HG02642 (cell line): Measurements from ENCODE around the gene COX4I2.
"Not testable (repeated sequence)": the region's sequence is repeated elsewhere in the genome, so short reads cannot be mapped to it uniquely, and the experiment has no call there.

Experiments
- ATAC-seq: cut with Tn5 transposase; IDR thresholded peaks from one replicate; pipeline ENCODE4 v1.9.1; 2021; ENCODE audit warnings: mild to moderate bottlenecking; ENCODE audit not compliant: unreplicated experiment, poor library complexity

Gene COX4I2

DNA sequence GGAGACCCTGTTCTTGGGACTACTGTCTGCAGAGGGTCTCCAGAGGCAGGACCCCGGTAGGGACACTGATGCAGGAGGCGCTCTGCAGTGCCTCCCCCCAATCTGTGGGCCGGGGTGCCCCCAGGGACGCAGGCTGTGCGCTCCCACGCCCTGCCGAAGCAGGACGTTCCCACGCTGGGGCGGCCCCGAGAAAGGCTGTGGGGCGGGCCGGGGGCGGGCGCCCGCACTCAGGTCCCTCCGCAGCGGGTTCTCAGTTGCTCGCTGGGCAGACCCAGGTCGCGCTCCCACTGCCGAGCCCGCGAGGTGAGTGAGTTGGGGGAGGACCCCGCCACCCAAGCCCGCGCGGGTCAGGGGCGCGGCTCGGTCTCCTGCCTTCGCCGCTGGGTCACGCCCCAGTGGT, at the start of gene COX4I2:
TSS of gene COX4I2 (plus strand) at position 253 of the 400 bp plus-strand sequence. CDS start 1,106 bp downstream, outside the sequence.
- no peak for ATAC-seq

DNA sequence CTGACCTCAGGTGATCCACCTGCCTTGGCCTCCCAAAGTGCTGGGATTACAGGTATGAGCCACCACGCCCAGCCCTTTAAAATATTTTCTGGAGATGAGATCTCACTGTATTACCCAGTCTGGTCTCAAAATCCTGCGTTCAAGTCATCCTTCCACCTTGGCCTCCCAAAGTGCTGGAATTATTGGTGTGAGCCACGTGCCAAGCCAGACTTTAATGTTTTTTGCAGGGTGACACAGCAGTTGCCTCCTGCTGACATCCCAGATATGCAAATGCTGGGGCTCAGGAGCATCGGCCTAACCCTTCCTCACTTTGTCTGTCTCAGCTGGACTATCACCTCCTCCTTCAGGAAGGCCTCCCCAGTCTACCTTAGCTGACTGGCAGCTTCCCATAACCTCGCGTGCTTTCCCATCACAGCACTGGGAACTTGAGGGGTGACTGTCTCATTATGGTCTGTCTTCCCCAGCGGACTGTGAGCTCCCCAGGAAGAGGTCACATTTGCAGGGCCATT, 46.9 kb upstream of the COX4I2 start:
- ATAC-seq, result no peak

DNA sequence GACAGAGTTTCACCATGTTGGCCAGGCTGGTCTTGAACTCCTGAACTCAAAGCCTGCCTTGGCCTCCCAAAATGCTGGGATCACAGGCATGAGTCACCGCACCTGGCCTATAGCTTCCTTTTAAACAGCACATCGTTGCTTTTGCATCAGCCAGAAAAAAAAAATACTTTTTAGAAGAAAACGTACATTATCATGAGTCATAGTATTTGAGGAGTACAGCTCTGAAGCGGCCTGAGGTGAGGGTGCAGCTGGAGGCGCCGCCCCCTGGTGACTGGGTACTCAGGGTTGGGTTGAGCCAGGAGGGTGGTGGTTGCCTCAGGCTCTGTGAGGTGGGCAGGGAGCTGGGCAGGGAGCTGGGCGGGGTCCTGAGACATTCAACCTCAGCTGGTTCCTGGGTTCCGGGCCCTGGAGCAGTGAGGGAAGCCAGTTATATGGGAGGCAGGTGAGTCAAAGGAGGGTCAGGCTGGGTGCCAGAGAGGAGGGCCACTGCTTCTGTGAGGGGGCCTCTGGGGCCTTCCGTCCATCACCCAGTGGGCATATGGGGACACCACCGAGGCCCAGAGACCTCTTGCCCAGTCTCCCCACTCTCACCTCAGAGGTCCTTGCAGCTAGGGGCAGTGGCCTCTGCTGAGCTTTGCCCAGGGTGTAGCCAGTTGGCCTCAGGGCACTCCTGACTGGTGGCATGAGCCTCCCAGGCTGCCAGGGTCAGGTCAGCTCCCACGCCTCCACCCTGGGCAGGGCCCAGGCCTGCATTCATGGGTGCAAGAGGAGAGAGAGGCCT, 44.3 kb upstream of the COX4I2 start:
- ATAC-seq, result no peak

DNA sequence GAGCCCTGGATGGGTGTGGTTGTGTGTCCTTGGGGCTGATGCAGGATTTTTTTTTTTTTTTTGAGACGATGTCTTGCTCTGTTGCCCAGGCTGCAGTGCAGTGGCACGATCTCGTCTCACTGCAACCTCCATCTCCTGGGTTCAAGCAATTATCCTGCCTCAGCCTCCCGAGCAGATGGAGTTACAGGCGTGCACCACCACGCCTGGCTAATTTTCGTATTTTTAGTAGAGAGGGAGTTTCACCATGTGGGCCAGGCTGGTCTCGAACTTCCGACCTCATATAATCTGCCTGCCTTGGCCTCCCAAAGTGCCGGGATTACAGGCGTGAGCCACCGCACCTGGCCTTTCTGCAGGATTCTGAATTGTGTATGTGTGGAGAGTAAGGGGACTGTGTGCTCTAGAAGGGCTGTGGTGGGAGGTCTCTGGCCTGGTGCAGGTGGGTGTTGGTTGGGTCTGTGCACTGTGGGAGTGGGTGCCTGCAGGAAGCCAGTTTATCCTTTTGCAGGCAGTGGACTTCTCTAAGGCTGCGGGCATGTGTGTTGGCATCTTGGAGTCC, 43.6 kb upstream of the COX4I2 start:
- no peak for ATAC-seq

DNA sequence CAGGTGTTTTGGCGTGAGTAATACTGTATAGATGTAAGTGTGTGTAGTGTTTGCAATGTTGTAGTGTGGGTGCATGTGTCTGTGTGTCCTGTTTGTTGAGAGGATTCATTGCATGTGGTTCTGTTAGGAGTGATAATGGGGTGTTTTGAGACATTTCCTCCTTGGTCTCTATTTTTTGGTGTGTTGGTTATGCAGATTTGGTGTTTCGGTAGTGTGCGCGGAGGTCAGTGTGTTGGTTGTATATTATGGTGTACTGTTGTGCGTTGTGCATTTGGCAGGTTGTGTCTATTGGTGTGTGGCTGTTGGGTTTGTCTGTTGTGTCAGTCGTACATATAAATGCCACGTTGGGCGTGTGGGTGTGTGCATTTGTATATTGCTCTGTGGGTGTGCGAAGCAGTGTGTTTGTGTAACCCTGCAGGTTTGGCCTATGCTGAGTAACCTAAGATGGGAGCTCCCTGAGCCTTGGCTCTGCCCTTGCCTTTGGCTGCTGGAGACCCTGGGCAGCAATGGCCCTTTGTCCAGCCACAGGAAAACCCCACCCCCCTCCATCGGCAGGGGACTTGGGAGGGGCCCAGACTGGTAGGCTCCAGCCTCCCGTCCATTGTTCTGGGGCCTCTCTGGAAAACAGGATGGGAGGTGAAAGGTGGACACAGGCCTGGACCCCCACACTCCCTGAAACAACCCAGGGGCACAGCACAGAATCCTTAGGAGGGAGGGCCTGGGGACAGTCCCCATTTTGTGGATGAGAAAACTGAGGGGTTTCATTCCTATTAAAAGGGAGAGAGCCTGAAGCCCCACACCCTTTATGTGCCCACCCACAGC, 42.9 kb upstream of the COX4I2 start:
- no peak for ATAC-seq

DNA sequence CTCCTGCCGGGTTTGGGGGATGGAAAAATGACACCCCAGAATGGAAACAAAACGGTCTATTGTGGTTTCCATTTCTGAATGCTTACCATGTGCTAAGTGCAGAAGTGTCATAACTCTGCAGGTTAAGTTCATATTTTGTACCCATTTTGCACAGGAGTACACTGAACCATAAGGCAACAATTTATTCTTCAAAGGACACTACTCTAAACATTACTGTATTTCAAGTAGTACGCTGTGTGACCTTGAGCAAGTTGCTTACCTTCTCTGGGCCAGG, 42.4 kb upstream of the COX4I2 start:
- ATAC-seq, result no peak

DNA sequence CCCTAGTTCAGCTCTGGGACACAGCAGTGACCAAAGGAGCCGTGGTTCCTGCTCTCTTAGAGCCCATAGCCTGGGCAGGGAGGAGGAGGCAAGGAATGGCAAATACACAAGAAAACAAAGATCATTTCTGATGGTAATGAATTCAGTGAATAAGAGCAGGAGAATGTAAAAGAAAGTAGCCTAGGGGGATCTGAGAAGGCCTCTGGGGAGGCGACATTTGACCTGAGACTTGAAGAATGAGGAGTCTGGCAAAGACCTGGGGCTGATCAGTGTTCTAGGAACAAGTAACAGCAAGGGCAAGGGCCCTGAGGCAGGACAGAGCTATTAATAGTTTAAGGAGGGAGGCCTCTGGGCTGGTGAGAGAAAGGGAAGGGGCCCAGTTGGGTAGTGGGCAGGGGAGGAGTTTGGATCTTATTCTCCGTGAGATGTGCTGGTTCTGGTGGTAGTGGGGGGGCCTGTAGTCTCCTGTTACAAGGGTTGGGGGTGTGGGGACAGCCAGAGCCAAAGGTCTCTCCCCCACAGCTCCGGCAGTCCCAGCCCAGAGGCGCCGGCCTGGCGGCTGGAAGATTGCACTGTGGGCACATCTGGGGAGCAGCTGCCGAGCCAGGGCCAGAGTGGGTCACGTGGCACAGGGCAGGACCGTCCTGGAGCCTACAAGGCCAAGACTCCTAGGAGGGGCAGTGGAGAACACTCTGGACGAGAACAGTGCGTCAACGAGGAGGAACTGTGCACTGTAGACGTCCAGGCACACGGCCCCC, 41.9 kb upstream of the COX4I2 start:
- ATAC-seq, result no peak

DNA sequence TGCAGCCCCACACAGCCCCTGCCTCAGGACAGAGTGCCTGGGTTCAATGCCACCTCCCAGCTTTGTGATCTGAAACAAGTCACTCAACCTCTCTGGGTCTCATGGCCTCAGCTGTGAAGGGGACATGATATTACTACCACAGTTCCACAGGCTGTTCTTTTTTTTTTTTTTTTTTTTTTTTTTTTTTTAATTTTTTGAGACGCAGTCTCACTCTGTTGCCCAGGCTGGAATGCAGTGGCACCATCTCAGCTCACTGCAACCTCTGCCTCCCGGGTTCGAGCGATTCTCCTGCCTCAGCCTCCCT, 41.3 kb upstream of the COX4I2 start:
- not testable (repeated sequence) for ATAC-seq

DNA sequence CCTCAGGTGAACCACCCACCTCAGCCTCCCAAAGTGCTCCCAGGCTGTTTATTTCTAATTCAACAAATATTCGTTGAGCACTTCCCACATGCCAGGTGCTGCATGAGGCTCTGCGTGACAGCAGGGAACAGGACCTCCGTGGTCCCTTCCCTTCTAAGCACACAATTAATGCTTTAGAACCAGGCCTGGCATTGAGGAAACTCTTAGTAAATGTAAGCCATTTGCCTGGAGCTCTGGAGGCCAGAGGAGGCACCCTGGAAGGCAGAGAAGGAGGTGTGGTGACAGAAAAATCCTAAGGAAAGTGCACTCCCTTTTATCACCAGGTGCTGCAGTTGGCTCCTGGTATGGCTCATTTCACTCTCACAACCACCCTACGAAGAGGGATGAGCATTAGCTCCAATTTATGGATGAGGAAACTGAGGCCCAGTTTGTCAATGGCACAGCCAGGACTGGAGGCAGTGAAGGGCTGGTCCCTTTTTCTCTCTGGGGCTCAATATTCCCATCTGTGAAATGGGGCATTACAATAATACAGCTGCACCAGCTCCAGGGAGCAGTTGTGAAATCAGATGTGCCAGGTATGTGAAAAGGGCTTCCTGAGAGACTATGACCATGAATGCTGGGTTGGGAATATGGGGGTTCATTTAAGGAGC, 40.8 kb upstream of the COX4I2 start:
- ATAC-seq, result no peak

DNA sequence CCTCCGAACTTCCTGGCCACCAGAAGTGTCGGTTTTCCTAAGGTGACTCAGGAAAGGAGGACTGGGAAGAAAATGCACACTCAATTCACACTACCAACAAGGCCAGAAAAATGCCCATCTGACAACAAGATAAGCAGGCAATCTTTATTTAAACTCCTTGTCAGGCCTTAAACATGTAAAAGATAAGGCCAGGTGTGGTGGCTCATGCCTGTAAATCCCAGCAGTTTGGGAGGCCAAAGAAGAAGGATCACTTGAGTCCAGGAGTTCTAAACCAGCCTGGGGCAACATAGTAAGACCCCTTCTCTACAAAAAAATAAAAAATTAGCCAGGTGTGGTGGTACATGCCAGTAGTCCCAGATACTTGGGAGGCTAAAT, 40.2 kb upstream of the COX4I2 start:
- ATAC-seq, result no peak

DNA sequence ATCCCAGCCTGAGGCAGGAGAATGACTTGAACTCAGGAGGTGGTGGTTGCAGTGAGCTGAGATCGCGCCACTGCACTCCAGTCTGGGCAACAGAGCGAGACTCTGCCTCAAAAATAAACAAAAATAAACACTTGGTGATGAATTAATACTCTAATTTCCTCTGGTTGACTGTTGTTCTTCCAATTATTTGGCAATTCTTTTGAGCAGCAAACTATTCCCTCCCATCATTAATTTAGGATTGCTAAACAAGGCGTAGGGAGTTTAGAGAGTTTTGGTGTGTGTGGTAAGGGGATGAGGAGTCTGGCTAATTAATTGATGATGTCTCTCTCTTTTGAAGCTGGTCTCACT, 35.3 kb upstream of the COX4I2 start:
- no peak for ATAC-seq

DNA sequence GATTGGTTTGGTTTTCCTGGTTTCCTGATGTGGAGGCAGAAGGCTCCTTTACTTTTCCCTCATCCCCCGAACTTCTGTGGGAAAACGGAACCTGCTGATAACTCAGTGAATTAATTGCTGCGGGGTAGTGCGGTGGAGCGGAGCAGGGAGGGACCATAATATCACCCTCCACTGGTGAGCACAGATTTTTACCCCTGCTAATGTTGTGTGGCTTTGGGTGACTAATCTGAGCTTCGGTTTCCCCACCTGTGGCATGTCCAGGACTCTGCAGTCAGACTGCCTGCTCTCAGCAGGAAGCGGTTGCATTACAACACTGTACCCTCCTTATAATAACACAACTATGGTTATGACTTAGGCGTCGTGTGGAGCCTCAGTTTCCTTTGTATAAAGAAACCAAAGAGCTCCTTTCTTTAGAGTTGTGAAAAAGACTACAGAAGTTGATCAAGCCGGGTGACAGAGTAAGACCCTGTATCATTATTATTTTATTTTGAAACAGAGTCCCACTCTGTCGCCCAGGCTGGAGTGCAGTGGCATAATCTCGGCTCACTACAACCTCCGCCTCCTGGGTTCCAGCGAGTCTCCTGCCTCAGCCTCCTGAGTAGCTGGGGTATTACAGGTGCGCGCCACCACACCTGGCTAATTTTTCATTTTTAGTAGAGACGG, 34.8 kb upstream of the COX4I2 start:
- peak; percentile 61 for ATAC-seq

DNA sequence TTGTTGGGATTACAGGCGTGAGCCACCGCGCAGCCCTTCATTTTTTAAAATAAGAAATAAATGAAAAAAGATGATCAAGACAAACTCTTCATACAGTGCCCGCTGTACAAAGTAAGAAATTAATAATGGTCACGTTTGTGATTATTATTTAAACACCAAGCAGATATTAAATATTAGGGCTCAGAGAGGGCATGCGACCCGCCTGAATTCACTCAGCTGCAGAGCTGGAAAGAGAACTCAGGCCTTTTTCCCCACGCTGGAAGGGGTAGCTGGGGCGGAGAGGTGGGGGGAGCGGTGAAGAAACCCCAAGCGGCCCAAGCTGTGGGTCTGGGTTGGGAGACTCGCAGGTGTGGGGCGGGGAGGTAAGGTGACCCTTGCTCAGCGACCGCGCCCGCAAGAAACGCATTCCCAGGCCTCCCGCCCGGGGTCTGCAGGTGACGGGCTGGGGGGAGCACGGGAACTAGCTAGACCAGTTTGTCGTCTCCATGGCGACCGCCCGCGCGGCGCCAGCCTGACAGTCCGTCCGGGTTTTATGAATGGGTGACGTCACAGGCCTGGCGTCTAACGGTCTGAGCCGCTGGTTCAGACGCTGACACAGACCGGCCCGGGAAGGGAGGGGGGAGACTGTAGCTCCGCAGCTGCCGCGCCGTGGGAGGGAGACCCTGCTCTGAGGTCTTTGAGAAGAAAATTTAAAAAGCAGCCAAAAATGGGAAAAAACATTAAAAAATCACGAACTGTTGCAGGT, 33.7 kb upstream of the COX4I2 start:
- peak; percentile 49 for ATAC-seq

DNA sequence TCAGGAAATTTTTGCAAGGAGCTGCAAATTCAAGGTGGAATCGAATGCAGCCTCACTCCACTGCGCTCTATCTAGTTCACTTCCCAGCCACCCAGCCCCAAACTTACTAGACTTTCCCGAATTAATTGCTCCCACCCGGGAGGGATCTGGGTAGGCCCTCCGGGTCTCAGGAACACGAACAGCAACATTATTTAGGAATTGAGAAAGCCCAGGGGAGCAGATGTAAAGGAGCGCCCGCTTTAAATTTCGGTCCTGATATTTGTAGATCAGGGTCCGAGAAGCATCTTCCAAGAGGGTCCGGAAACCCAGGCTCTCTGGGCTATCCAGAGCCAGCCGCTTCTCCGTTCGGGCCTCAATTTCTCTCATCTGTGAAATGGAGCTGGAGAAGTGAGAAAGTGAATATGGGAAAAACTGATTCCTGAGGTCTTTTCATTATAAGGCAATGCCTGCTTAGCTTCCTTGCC, 33.1 kb upstream of the COX4I2 start:
- ATAC-seq, result no peak

DNA sequence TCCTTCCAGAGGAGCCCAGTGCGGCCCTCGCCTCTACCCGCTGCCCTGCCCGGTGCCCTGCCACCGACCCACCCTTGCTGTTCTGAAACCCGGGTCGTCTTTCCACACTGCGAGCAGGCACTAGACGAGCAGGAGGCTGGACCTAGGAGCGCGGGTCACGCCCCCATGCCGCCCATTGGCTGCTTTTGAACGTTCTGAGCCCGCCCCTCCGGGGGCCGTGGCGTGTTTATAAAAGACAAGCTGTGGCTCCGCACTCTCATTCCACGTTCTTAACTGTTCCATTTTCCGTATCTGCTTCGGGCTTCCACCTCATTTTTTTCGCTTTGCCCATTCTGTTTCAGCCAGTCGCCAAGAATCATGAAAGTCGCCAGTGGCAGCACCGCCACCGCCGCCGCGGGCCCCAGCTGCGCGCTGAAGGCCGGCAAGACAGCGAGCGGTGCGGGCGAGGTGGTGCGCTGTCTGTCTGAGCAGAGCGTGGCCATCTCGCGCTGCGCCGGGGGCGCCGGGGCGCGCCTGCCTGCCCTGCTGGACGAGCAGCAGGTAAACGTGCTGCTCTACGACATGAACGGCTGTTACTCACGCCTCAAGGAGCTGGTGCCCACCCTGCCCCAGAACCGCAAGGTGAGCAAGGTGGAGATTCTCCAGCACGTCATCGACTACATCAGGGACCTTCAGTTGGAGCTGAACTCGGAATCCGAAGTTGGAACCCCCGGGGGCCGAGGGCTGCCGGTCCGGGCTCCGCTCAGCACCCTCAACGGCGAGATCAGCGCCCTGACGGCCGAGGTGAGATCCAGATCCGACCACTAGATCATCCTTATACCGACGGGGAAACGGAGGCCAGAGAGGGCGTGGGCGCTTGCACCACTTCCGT, 32.4 kb upstream of the COX4I2 start, which contains the start of gene ID1:
TSS of gene ID1 (plus strand) at position 259 of the 871 bp plus-strand sequence. CDS start at position 358, 99 bp downstream.
- peak; percentile 89 for ATAC-seq

DNA sequence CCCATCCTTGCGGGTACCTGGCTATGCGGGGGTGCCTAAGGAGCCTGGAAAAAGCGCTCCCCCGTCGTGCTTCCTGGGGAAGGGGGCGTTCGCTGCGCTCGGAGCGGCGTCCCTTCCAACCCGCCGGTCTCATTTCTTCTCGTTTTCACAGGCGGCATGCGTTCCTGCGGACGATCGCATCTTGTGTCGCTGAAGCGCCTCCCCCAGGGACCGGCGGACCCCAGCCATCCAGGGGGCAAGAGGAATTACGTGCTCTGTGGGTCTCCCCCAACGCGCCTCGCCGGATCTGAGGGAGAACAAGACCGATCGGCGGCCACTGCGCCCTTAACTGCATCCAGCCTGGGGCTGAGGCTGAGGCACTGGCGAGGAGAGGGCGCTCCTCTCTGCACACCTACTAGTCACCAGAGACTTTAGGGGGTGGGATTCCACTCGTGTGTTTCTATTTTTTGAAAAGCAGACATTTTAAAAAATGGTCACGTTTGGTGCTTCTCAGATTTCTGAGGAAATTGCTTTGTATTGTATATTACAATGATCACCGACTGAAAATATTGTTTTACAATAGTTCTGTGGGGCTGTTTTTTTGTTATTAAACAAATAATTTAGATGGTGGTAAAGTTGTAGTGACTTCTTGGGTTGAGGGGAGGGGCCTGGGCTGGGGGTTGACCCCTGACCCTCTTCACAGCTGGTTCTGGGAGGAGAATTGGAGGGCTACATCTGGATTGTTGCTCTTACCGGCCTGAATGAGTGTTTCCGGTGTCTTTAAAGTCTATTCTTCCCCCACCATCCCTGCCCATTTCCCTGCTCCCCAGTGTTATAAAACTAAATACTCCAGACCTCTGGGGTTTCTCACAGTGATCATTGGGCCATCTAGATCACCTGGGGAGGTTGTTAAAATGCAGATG, 31.6 kb upstream of the COX4I2 start:
- no peak for ATAC-seq
